Dedifferentiated amniotic fluid mesenchymal stem cell (primary cell): ENCODE measurements around the gene ACD.

ENCODE experiments used
- DNase-seq: peaks from one replicate; pipeline ENCODE4 v3.0.0-alpha.2; 2016; ENCODE audit errors: extremely low spot score

ACD gene

GRCh38 chr16:67675999-67676398, 15.9 kb upstream of the ACD start:
- no peak for DNase-seq

GRCh38 chr16:67675579-67675935, 15.5 kb upstream of the ACD start:
- no peak for DNase-seq

- DNase-seq = no peak
These were observed 15.0 kb upstream of the ACD start for GRCh38 chr16:67674851-67675578.

- DNase-seq = no peak
These were observed 13.9 kb upstream of the ACD start for GRCh38 chr16:67673712-67674580.

- DNase-seq = peak; percentile 15
These were observed 12.9 kb upstream of the ACD start for GRCh38 chr16:67672739-67673662.

GRCh38 chr16:67672306-67672705, 12.2 kb upstream of the ACD start:
- DNase-seq = no peak

GRCh38 chr16:67669499-67670101, 9.5 kb upstream of the ACD start:
- no peak for DNase-seq

- DNase-seq = no peak
These were observed 8.6 kb upstream of the ACD start for GRCh38 chr16:67668495-67669157.

GRCh38 chr16:67667817-67668494, 7.9 kb upstream of the ACD start:
- DNase-seq = peak; percentile 94

- DNase-seq = no peak
These were observed 7.4 kb upstream of the ACD start for GRCh38 chr16:67667453-67667816.

- DNase-seq = peak; percentile 19
These were observed 6.7 kb upstream of the ACD start, which contains the start of the genes C16orf86 and ENKD1 for GRCh38 chr16:67666559-67667452. C16orf86 (plus strand) TSS chr16:67666814; CDS start chr16:67666971, 157 bp downstream. ENKD1 (minus strand) TSS chr16:67666750; CDS start chr16:67666442, 308 bp downstream.

GRCh38 chr16:67666032-67666551, 6.0 kb upstream of the ACD start:
- no peak for DNase-seq

GRCh38 chr16:67665598-67665997, 5.5 kb upstream of the ACD start:
- no peak for DNase-seq

- DNase-seq = no peak
These were observed 4.8 kb upstream of the ACD start for GRCh38 chr16:67664871-67665270.

GRCh38 chr16:67664258-67664657, 4.2 kb upstream of the ACD start:
- no peak for DNase-seq

GRCh38 chr16:67663877-67664222, 3.8 kb upstream of the ACD start:
- DNase-seq = no peak

GRCh38 chr16:67663151-67663876, 3.3 kb upstream of the ACD start:
- DNase-seq = peak; percentile 16

GRCh38 chr16:67662653-67663010, 2.6 kb upstream of the ACD start:
- no peak for DNase-seq
